Transverse colon (tissue), 4 donors: ENCODE results near the gene DGKD. TPM values are rescaled to one million over a fixed set of nuclear protein-coding genes. Genes with fewer than 3 reads are reported as not detected.

Experiments
- DNase-seq: peaks from one replicate; pipeline ENCODE4 v3.0.0-alpha.2; 2019
- H3K27ac ChIP-seq, 4 donors: fragments of 200-600 bp; sonication (generic); 2 replicates each; pipeline ENCODE4 v1.5.1; 2016 to 2018; ENCODE audit warnings: inconsistent platforms in 4 of 4
- H3K27me3 ChIP-seq: fragments of 200-600 bp; sonication (generic); 2 replicates; pipeline ENCODE4 v1.5.1; 2017; ENCODE audit warnings: inconsistent platforms
- H3K36me3 ChIP-seq, 4 donors: fragments of 200-600 bp; sonication (generic); 2 replicates each; pipeline ENCODE4 v1.5.1; 2017 to 2019; ENCODE audit warnings: inconsistent platforms in 4 of 4
- H3K4me1 ChIP-seq, 4 donors: fragments of 200-600 bp; sonication (generic); 2 replicates each; pipeline ENCODE4 v1.5.1; 2017 to 2020; ENCODE audit warnings: inconsistent platforms in 4 of 4
- H3K4me3 ChIP-seq, 4 donors: fragments of 200-600 bp; sonication (generic); 1 replicate in 1 of 4; 2 replicates in 3 of 4; pipeline versions ENCODE4 v1.5.1 to v1.6.1; 2017 to 2019; ENCODE audit warnings: inconsistent platforms in 4 of 4
- H3K9me3 ChIP-seq, 2 donors: fragments of 200-600 bp; sonication (generic); 2 replicates each; pipeline ENCODE4 v1.5.1; 2017 to 2019; ENCODE audit warnings: inconsistent platforms in 2 of 2
- EP300 ChIP-seq: sonication (generic); formaldehyde crosslinking; IDR thresholded peaks from one replicate; pipeline ENCODE4 v1.6.1; 2017; ENCODE audit warnings: antibody characterized with exemption, low read depth
- POLR2A ChIP-seq: fragments of 450-650 bp; IDR thresholded peaks from one replicate; pipeline ENCODE4 v1.6.1; 2016; ENCODE audit warnings: antibody characterized with exemption, mild to moderate bottlenecking, moderate library complexity
- POLR2AphosphoS5 ChIP-seq, 3 donors: sonication (generic); formaldehyde crosslinking; IDR thresholded peaks; one replicate each; pipeline ENCODE4 v1.6.1; 2016; ENCODE audit warnings: antibody characterized with exemption in 3 of 3
- WGBS, 2 donors: methylation state at CpG; one replicate each; pipeline ENCODE4 v1.1.5; 2018; ENCODE audit warnings: low coverage in 1 of 2; 5-methylcytosine and 5-hydroxymethylcytosine counted together
- in situ Hi-C, 4 donors: fragments of 200-750 bp; cut with MboI; loops; one replicate each; pipeline versions ENCODE4 v1.15.0 to v1.15.1; 2017; ENCODE audit warnings: low sequenced_read_pairs in 3 of 4, low pct_ligation_motif_present in 1 of 4, low pct_unique_long_range_greater_than_20kb in 1 of 4
- intact Hi-C: fragments of 100-400 bp; cut with DNase I; formaldehyde crosslinking; loops from one replicate; pipeline ENCODE4 v1.15.1; 2023; ENCODE audit warnings: low total_unique reads
- total RNA-seq, 4 donors: library from RNA; depleted of rRNA; stranded (reverse); fragments of >200 nt; gene quantifications; one replicate each; pipeline ENCODE4 v1.1.0, GENCODE V29; 2016
- TF ChIP-seq, protein P1 (sequence below), 5 experiments: fragments of 200-600 bp in 3 of 5; fragments of 450-650 bp in 2 of 5; sonication (generic) in 3 of 5; IDR thresholded peaks; 1 replicate in 2 of 5; 2 replicates in 3 of 5; pipeline ENCODE4 v1.5.1; 2016 to 2017; ENCODE audit warnings: antibody characterized with exemption in 5 of 5, inconsistent platforms in 3 of 5, mild to moderate bottlenecking in 2 of 5, moderate library complexity in 1 of 5

Gene DGKD
- total RNA-seq, 4 donors from 2014 or later = 55.7 to 166 (median 91.5) TPM

DNA sequence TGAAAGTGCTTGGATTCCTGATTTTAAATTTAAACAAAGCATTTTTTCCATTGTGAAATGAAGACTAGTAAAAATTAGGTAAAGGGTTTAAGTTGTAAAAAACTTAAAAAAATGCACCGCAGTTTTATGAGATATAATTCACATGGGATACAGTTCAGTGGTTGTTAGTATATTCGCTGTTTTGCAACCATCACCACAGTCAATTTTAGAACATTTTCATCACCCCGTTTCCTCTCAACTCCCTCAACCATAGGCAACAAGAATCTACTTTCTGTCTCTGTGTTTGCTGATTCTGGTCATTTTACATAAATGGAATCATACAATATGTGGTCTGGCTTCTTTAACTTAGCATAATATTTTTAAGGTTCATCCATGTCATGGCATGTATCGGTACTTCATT lies 4.0 kb downstream of the DGKD start:
- 52 to 61% methylated on average over 4 of the region's 4 CpGs for WGBS, 2 donors

DNA sequence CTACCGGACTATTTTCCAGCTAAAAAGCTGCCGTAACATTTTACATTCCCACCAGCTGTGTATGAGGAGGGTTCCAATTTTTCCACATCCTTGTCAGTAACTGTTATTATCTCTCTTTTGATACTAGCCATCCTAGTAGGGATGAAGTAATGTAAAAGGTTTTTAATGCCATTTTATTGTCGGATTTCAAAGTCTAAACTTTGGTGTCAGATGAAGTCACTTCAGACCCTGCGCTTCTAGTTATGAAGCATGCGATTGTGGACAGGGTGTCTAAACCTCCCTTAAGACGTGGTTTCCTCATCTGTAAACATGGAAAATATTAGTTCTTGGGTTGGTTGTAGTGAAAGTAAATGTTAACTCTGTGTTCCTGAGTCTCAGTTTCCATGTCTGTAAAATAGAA lies 4.7 kb downstream of the DGKD start:
- Histone ChIP-seq H3K9me3 (no peaks in the 10 kb centered on the region), H3K4me3 (no peak overlapping the region), H3K36me3 (peaks cover 0 to 5% (median 0%) of the 10 kb centered on the region in 4 donors), H3K27ac (peak overlapping the region in 3 of 4 donors; percentile 21 to 30 (median 22)), H3K4me1 (peaks cover under 1 to 54% (median 21%) of the 10 kb centered on the region in 4 donors), H3K27me3 (no peaks in the 10 kb centered on the region)
- peak; percentile 4 for DNase-seq
- WGBS, 2 donors = 66 to 69% methylated on average over 4 to 6 of the region's 6 CpGs
- TF ChIP-seq, protein P1, sequence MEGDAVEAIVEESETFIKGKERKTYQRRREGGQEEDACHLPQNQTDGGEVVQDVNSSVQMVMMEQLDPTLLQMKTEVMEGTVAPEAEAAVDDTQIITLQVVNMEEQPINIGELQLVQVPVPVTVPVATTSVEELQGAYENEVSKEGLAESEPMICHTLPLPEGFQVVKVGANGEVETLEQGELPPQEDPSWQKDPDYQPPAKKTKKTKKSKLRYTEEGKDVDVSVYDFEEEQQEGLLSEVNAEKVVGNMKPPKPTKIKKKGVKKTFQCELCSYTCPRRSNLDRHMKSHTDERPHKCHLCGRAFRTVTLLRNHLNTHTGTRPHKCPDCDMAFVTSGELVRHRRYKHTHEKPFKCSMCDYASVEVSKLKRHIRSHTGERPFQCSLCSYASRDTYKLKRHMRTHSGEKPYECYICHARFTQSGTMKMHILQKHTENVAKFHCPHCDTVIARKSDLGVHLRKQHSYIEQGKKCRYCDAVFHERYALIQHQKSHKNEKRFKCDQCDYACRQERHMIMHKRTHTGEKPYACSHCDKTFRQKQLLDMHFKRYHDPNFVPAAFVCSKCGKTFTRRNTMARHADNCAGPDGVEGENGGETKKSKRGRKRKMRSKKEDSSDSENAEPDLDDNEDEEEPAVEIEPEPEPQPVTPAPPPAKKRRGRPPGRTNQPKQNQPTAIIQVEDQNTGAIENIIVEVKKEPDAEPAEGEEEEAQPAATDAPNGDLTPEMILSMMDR (IDR thresholded peaks at IDR 0.05) = no peak
- peak in 1 of 3 donors; percentile 22 for TF ChIP-seq POLR2AphosphoS5 (IDR thresholded peaks at IDR 0.05)
- in situ Hi-C loops = no loop called here
- intact Hi-C loops = no loop called here

More for the DNA sequence above, 4.0 kb downstream of the DGKD start:
- Histone ChIP-seq H3K4me1 (peaks cover 3 to 60% (median 27%) of the 10 kb centered on the region in 4 donors), H3K4me3 (no peak overlapping the region), H3K27ac (peak overlapping the region in 2 of 4 donors; percentile 22 to 30), H3K27me3 (no peaks in the 10 kb centered on the region), H3K9me3 (no peaks in the 10 kb centered on the region), H3K36me3 (no peaks in the 10 kb centered on the region)
- intact Hi-C loops = no loop called here
- in situ Hi-C loops = no loop called here
- TF ChIP-seq POLR2AphosphoS5 (IDR thresholded peaks at IDR 0.05) = no peak
- TF ChIP-seq, protein P1 (IDR thresholded peaks at IDR 0.05) = no peak
- DNase-seq = no peak

GRCh38 chr2:233359823-233360222 lies 5.5 kb downstream of the DGKD start:
- no peaks in the 10 kb centered on the region for H3K9me3 ChIP-seq
- 91 to 94% methylated on average over 2 to 3 of the region's 3 CpGs for WGBS, 2 donors
- H3K4me1 ChIP-seq = peaks cover 0 to 52% (median 19%) of the 10 kb centered on the region in 4 donors
- peaks cover 0 to 5% (median 0%) of the 10 kb centered on the region in 4 donors for H3K36me3 ChIP-seq
- in situ Hi-C loops (no loop called here), intact Hi-C loops (no loop called here)
- H3K27me3 ChIP-seq = no peaks in the 10 kb centered on the region
- H3K4me3 ChIP-seq = no peak overlapping the region
- TF ChIP-seq, protein P1 (IDR thresholded peaks at IDR 0.05) = no peak
- TF ChIP-seq POLR2AphosphoS5 (IDR thresholded peaks at IDR 0.05) (no peak), EP300 (no peak), POLR2A (no peak)
- peak; percentile 4 for DNase-seq
- H3K27ac ChIP-seq = no peak overlapping the region

GRCh38 chr2:233360771-233361176 lies 6.5 kb downstream of the DGKD start:
- Histone ChIP-seq H3K27me3 (no peaks in the 10 kb centered on the region), H3K36me3 (peaks cover 0 to 5% (median 0%) of the 10 kb centered on the region in 4 donors), H3K4me1 (peaks cover 0 to 46% (median 14%) of the 10 kb centered on the region in 4 donors), H3K27ac (no peak overlapping the region), H3K4me3 (no peak overlapping the region), H3K9me3 (no peaks in the 10 kb centered on the region)
- in situ Hi-C loops = no loop called here
- intact Hi-C loops = no loop called here
- DNase-seq = peak; percentile 1
- TF ChIP-seq POLR2A (no peak), POLR2AphosphoS5 (IDR thresholded peaks at IDR 0.05) (no peak), EP300 (no peak)
- TF ChIP-seq, protein P1 (IDR thresholded peaks at IDR 0.05) = no peak
- WGBS, 2 donors = 74 to 85% methylated on average over 4 of the region's 4 CpGs
